Measurements from ENCODE around the gene GRB10.

GRCh38 chr7:50785346-50785745 lies 2.6 kb upstream of the GRB10 start:
- TF ChIP-seq CTCF (IDR thresholded peaks at IDR 0.05; ENCODE audit: extremely low read depth in 1 of 2, insufficient read depth in 1 of 2, low read depth in 1 of 2, low read length in 2 of 2) (no peak), JUN (IDR thresholded peaks at IDR 0.05; ENCODE audit: borderline replicate concordance, insufficient read depth, insufficient read length, low read depth) (no peak)

Data from endothelial cell of umbilical vein (primary cell).